ENCODE measurements around the gene ELP1.

Gene ELP1

GRCh38 chr9:108882052-108882888 is 51.7 kb downstream of the ELP1 start:
- DNase-seq (ENCODE audit: low spot score) (no peak), FAIRE-seq (no peak)

DNA sequence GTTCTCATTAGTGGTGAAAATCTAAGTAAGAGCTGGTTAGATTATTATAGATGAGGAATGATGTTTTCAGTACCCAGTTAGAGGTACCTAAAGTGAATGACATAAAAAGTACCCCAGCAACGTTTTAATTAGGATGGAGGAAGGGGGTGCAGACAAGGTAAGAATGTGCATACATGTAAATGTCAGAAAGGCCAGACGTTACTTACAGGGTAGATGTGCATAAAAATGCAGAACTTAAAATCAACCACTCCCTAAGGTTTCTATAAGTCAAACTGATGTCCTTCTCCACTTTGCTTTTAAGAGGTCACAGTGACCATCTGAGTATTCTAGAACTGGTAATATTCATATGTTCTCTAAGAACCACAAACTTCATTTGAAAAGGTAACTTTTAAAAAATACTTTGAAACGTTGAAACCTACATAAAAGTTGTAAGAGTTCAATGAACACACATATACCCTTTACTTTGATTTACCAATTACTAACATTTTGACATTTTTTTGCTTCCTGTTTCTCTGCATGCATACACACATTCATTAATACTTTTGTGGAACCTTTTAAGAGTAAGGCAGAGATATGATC is 53.1 kb downstream of the ELP1 start:
- FAIRE-seq (no peak), DNase-seq (ENCODE audit: low spot score) (no peak)

GRCh38 chr9:108877524-108877923 is 56.4 kb downstream of the ELP1 start:
- DNase-seq (ENCODE audit: low spot score): no peak
- no peak for FAIRE-seq

GRCh38 chr9:108876425-108876824 is 57.5 kb downstream of the ELP1 start:
- FAIRE-seq: no peak
- no peak for DNase-seq (ENCODE audit: low spot score)

- FAIRE-seq (no peak), DNase-seq (ENCODE audit: low spot score) (no peak)
Observed at GRCh38 chr9:108874058-108874788, 59.7 kb downstream of the ELP1 start.

GRCh38 chr9:108869092-108869725 is 64.7 kb downstream of the ELP1 start:
- DNase-seq (ENCODE audit: low spot score) (no peak), FAIRE-seq (no peak)

DNA sequence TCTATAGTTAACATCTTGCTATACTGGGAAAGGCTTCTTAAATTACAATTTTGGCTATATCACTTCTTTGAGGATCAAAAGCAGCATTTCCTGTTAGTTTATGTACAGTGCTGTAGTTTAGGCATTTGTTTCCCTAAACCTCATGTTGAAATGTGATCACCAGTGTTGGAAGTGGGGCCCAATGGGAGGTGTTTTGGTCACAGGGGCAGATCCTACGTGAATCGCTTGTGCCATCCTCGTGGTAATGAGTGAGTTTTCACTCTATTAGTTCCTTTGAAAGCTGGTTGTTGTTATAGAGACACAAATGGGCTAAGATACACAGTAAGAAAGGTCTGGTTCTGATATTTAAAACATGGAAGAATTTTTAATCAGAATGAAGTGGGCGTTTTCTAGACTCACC is 66.1 kb downstream of the ELP1 start:
- FAIRE-seq: no peak
- DNase-seq (ENCODE audit: low spot score): no peak

DNA sequence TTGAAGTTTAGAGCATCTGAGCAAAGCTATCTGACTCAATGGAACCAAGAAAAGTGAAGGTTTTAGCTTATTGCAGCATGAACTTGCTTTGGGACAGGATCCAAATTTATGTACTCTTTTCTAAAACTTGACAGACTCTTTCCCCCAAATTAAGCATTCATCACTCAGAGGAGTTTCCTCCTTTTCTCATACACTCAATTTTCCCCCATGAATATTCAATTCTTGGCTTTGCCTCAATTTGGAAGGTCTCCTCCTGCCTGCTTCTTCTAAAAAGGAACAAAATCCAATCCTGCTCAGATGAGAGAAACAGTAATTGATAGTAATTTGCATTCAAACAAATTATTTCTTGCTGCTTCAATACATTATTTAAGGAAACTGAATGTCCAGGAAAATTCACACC is 66.8 kb downstream of the ELP1 start:
- DNase-seq (ENCODE audit: low spot score) (no peak), FAIRE-seq (no peak)

DNA sequence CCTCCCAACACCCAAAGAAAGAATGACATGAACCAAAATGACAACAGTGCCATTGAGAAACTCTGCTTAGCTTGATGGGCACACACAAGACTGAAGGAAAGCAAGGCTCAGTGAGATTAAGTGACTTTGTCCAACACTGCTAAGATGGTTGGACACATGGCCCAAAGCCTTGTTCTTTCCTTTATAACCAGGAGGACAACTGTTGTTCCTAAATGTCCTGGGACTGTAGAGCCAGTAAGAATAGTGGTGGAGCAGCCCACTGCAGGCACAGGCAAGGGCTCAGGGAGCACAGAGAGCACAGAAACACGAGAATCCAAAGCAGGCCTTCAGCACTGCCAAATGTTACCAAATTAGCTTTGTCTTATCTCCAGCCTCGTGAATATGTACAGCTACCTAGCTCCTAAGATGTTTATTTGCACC is 67.9 kb downstream of the ELP1 start:
- FAIRE-seq (no peak), DNase-seq (ENCODE audit: low spot score) (no peak)

- DNase-seq (ENCODE audit: low spot score) (peak; percentile 17), FAIRE-seq (no peak)
Observed at GRCh38 chr9:108865037-108865436, 68.9 kb downstream of the ELP1 start.

- DNase-seq (ENCODE audit: low spot score): no peak
- no peak for FAIRE-seq
Observed at GRCh38 chr9:108864446-108864845, 69.5 kb downstream of the ELP1 start.

DNA sequence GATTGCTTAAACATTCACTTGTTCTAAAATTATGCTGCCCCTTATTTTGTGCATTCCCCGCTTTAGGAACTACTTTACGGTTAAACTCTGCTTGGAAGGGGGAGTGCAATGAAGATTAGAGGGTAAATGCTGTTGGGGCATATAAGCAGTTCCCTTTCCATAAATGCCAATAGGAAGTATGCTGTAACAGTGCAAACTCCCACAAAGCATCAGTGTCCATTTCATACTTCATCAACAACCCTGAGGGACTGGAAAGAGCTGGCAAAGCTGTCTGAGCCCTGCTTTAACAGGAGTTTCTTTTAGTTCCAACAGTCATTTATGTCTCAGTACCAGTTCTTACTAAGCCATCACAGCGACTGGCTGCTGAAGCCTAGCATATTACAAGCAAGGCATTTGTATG is 70.0 kb downstream of the ELP1 start:
- no peak for FAIRE-seq
- no peak for DNase-seq (ENCODE audit: low spot score)

- no peak for FAIRE-seq
Observed at GRCh38 chr9:108861997-108862396, 71.9 kb downstream of the ELP1 start, which contains the start of gene ACTL7A. ACTL7A (plus strand) TSS chr9:108862266; CDS start chr9:108862323, 57 bp downstream.

DNA sequence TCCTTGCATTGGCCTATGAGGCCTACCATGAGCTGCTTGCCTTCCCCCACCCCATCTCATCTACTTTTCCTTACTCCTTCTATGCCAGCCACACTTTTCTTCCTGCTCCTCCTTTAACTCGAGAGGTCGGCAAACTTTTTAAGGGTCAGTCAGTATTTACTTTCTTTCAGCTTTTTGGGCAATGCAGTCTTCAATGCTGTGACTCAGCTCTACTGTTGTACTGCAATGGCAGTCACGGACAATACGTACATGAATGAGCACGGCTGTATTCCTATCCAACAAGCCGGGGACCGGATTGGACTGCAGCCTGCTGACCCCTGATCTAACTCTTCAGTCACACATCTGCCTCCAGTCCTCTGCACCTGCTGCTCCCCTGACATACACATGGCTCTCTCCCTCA is 72.5 kb downstream of the ELP1 start:
- DNase-seq (ENCODE audit: low spot score): no peak
- FAIRE-seq: no peak

More at GRCh38 chr9:108861997-108862396, 71.9 kb downstream of the ELP1 start, which contains the start of gene ACTL7A:
- no peak for DNase-seq (ENCODE audit: low spot score)

- FAIRE-seq (no peak), DNase-seq (ENCODE audit: low spot score) (no peak)
Observed at GRCh38 chr9:108860764-108861163, 73.2 kb downstream of the ELP1 start.

- DNase-seq (ENCODE audit: low spot score) (no peak), FAIRE-seq (no peak)
Observed at GRCh38 chr9:108860354-108860753, 73.6 kb downstream of the ELP1 start.

- FAIRE-seq (no peak), DNase-seq (ENCODE audit: low spot score) (no peak)
Observed at GRCh38 chr9:108859459-108860114, 74.3 kb downstream of the ELP1 start.

- FAIRE-seq (no peak), DNase-seq (ENCODE audit: low spot score) (no peak)
Observed at GRCh38 chr9:108857572-108857971, 76.4 kb downstream of the ELP1 start.

- FAIRE-seq (no peak), DNase-seq (ENCODE audit: low spot score) (no peak)
Observed at GRCh38 chr9:108855888-108856287, 78.0 kb downstream of the ELP1 start, which contains the start of gene ACTL7B. ACTL7B (minus strand) TSS chr9:108855986; CDS start chr9:108855930, 56 bp downstream.

GRCh38 chr9:108855529-108855886 is 78.4 kb downstream of the ELP1 start:
- DNase-seq (ENCODE audit: low spot score): no peak

More at GRCh38 chr9:108855529-108855886, 78.4 kb downstream of the ELP1 start:
- FAIRE-seq: no peak
